ENCODE measurements around the gene CCNQ. TPM values are rescaled to one million over a fixed set of nuclear protein-coding genes. Genes with fewer than 3 reads are reported as not detected.

The CCNQ gene
- polyA plus RNA-seq, 1 of the 3 experiments (the other 2 are of a cell fraction), result 45.3 TPM

DNA sequence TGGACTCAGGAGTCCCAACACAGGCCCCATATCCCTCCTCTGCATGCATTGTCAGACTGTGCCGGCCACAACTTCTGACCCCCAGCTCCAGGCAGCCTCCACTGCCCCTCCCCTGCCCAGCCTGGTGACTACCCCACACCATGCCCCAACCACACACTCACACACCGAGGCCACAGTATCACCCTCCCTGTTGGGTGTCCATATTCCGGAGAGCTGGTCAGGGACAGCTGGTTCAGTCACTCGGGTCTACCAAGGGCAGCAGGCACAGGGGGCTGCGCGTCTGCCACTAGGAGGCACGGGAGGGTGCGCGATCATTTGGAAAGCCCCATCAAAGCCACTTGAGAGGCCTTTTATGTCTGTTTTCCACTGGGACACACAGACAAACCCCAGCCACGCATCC lies 26.3 kb downstream of the CCNQ start:
- no peaks in the 10 kb centered on the region for H3F3A ChIP-seq (replicated peaks; ENCODE audit: insufficient read depth)
- CTCF ChIA-PET, result interaction anchor here (1.5 kb wide), 1 partner anchor 33 kb away, joined by 6 read pairs; no protein-coding TSS in a partner anchor
- DNase-seq, result no peak
- no peaks in the 10 kb centered on the region for H3K9me2 ChIP-seq
- TF ChIP-seq GATA2 (CRISPR knock-in tag; IDR thresholded peaks at IDR 0.05) (no peak), RCOR1 (IDR thresholded peaks at IDR 0.05; ENCODE audit: low read length) (no peak), EP300 (IDR thresholded peaks at IDR 0.05; ENCODE audit: borderline replicate concordance in 1 of 2, low read depth in 1 of 2, low read length in 1 of 2) (no peak), ZBTB33 (IDR thresholded peaks at IDR 0.05; ENCODE audit: borderline replicate concordance, low read depth) (no peak), NFIC (IDR thresholded peaks at IDR 0.05; ENCODE audit: borderline replicate concordance) (no peak), CHD2 (IDR thresholded peaks at IDR 0.05; ENCODE audit: low read length, partially characterized antibody) (no peak), SIN3A (IDR thresholded peaks at IDR 0.05; ENCODE audit: borderline replicate concordance, low read depth, low read length) (no peak), FOSL2 (IDR thresholded peaks at IDR 0.05; ENCODE audit: borderline replicate concordance, low read depth) (no peak)
- WGBS (ENCODE audit: low lambda C conversion rate), result 45% methylated on average over 7 of the region's 10 CpGs
- no peak overlapping the region for H3K4me2 ChIP-seq
- H3K4me3 ChIP-seq (ENCODE audit: low read depth in 2 of 2, low read length in 1 of 2), result no peak overlapping the region
- POLR2A ChIA-PET, result no interaction called here
- H3K9ac ChIP-seq, result no peak overlapping the region
- H3K9me3 ChIP-seq, result no peaks in the 10 kb centered on the region
- no peaks in the 10 kb centered on the region for H3K79me2 ChIP-seq (ENCODE audit: insufficient read depth)
- no peak overlapping the region for H3K27ac ChIP-seq (ENCODE audit: low read depth in 2 of 2, low read length in 1 of 2)
- peaks cover 58% of the 10 kb centered on the region for H3K27me3 ChIP-seq (ENCODE audit: insufficient read depth)
- peaks cover 0 to 13% of the 10 kb centered on the region in 2 experiments; a peak in 1 of 4 replicates for H3K4me1 ChIP-seq (ENCODE audit: control insufficient read depth in 1 of 2, insufficient read depth in 2 of 2, low read depth in 1 of 2, low read length in 1 of 2)
- H4K20me1 ChIP-seq (ENCODE audit: insufficient read depth), result no peaks in the 10 kb centered on the region
- H2AFZ ChIP-seq (ENCODE audit: low read depth), result no peak overlapping the region
- no peaks in the 10 kb centered on the region for H3K36me3 ChIP-seq (replicated peaks in 1 of 2; ENCODE audit: control insufficient read depth in 1 of 2, insufficient read depth in 2 of 2, low read length in 1 of 2)

DNA sequence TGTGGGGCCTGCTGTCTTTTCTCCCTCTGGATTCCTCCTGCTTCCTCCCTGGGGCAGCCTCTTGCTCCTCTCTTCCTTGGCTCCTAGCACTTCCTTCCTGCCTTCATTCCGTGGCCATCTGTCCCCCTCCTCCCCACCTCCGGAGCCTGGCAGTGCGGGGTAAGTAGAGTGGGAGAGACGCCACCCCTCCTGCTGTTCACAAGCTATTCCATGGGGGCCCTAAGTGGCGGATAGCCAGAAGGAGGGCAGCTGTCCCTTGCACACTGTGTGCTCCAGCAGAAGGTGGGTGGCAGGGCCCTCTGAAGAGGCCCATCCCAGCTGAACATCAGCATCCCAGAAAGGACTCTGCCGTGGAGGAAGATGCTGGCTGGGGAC lies 27.4 kb downstream of the CCNQ start:
- H3F3A ChIP-seq (replicated peaks; ENCODE audit: insufficient read depth), result no peaks in the 10 kb centered on the region
- H3K9me3 ChIP-seq, result no peaks in the 10 kb centered on the region
- peaks cover 58% of the 10 kb centered on the region for H3K27me3 ChIP-seq (ENCODE audit: insufficient read depth)
- H3K9ac ChIP-seq, result no peak overlapping the region
- no peaks in the 10 kb centered on the region for H3K79me2 ChIP-seq (ENCODE audit: insufficient read depth)
- no peaks in the 10 kb centered on the region for H4K20me1 ChIP-seq (ENCODE audit: insufficient read depth)
- CTCF ChIA-PET, result interaction anchor here (0.6 kb wide), 1 partner anchor 17 kb away, joined by 3 read pairs; no protein-coding TSS in a partner anchor
- 42% methylated on average over 5 of the region's 6 CpGs for WGBS (ENCODE audit: low lambda C conversion rate)
- H2AFZ ChIP-seq (ENCODE audit: low read depth), result no peak overlapping the region
- POLR2A ChIA-PET, result no interaction called here
- H3K36me3 ChIP-seq (replicated peaks in 1 of 2; ENCODE audit: control insufficient read depth in 1 of 2, insufficient read depth in 2 of 2, low read length in 1 of 2), result no peaks in the 10 kb centered on the region
- H3K4me2 ChIP-seq, result no peak overlapping the region
- no peak for DNase-seq
- H3K4me1 ChIP-seq (ENCODE audit: control insufficient read depth in 1 of 2, insufficient read depth in 2 of 2, low read depth in 1 of 2, low read length in 1 of 2), result peaks cover 0 to 5% of the 10 kb centered on the region in 2 experiments; a peak in 1 of 4 replicates
- no peak overlapping the region for H3K27ac ChIP-seq (ENCODE audit: low read depth in 2 of 2, low read length in 1 of 2)
- H3K9me2 ChIP-seq, result no peaks in the 10 kb centered on the region
- no peak overlapping the region for H3K4me3 ChIP-seq (ENCODE audit: low read depth in 2 of 2, low read length in 1 of 2)
- no peak for TF ChIP-seq FOSL2 (IDR thresholded peaks at IDR 0.05; ENCODE audit: borderline replicate concordance, low read depth)
- TF ChIP-seq TCF12 (IDR thresholded peaks at IDR 0.05), result no peak
- no peak for TF ChIP-seq EP300 (IDR thresholded peaks at IDR 0.05; ENCODE audit: borderline replicate concordance in 1 of 2, low read depth in 1 of 2, low read length in 1 of 2)
- no peak for TF ChIP-seq POLR2AphosphoS5 (IDR thresholded peaks at IDR 0.05; ENCODE audit: low read depth, low read length)
- TF ChIP-seq SIN3A (IDR thresholded peaks at IDR 0.05; ENCODE audit: borderline replicate concordance, low read depth, low read length), result no peak
- TF ChIP-seq MEF2A (IDR thresholded peaks at IDR 0.05; ENCODE audit: borderline replicate concordance, low read depth), result no peak
- TF ChIP-seq SMC3 (IDR thresholded peaks at IDR 0.05; ENCODE audit: low read depth, low read length), result no peak
- no peak for TF ChIP-seq NFIC (IDR thresholded peaks at IDR 0.05; ENCODE audit: borderline replicate concordance)
- no peak for TF ChIP-seq JUND (IDR thresholded peaks at IDR 0.05)
- no peak for TF ChIP-seq REST (IDR thresholded peaks at IDR 0.05; ENCODE audit: low read depth, low read length)
- TF ChIP-seq, protein P1, sequence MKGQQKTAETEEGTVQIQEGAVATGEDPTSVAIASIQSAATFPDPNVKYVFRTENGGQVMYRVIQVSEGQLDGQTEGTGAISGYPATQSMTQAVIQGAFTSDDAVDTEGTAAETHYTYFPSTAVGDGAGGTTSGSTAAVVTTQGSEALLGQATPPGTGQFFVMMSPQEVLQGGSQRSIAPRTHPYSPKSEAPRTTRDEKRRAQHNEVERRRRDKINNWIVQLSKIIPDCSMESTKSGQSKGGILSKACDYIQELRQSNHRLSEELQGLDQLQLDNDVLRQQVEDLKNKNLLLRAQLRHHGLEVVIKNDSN (IDR thresholded peaks at IDR 0.05; ENCODE audit: borderline replicate concordance, low read depth), result no peak
- TF ChIP-seq EZH2phosphoT487 (IDR thresholded peaks at IDR 0.05; ENCODE audit: borderline replicate concordance, low read depth), result no peak
- TF ChIP-seq YY1 (IDR thresholded peaks at IDR 0.05; ENCODE audit: low read depth), result no peak
- no peak for TF ChIP-seq FOXM1 (IDR thresholded peaks at IDR 0.05; ENCODE audit: low read depth)
- no peak for TF ChIP-seq TEAD4 (IDR thresholded peaks at IDR 0.05; ENCODE audit: borderline replicate concordance, insufficient read depth)
- TF ChIP-seq RAD21 (IDR thresholded peaks at IDR 0.05; ENCODE audit: low read length), result no peak
- no peak for TF ChIP-seq GABPA (IDR thresholded peaks at IDR 0.05; ENCODE audit: low read depth)
- no peak for TF ChIP-seq MAX (IDR thresholded peaks at IDR 0.05; ENCODE audit: low read depth)
